RKO (cell line): Measurements from ENCODE around the gene ARL6IP1.
"Not testable (repeated sequence)": the region's sequence is repeated elsewhere in the genome, so short reads cannot be mapped to it uniquely, and the experiment has no call there.

ENCODE experiments used
- DNase-seq: peaks from one replicate; pipeline ENCODE4 v3.0.0-alpha.2; 2016; ENCODE audit warnings: low spot score

The ARL6IP1 gene

GRCh38 chr16:18759598-18760520 is 41.5 kb downstream of the ARL6IP1 start:
- peak; percentile 25 for DNase-seq

- not testable (repeated sequence) for DNase-seq
Observed at GRCh38 chr16:18757960-18758660, 43.2 kb downstream of the ARL6IP1 start.

- DNase-seq, result not testable (repeated sequence)
Observed at GRCh38 chr16:18756639-18757038, 44.7 kb downstream of the ARL6IP1 start.

DNA sequence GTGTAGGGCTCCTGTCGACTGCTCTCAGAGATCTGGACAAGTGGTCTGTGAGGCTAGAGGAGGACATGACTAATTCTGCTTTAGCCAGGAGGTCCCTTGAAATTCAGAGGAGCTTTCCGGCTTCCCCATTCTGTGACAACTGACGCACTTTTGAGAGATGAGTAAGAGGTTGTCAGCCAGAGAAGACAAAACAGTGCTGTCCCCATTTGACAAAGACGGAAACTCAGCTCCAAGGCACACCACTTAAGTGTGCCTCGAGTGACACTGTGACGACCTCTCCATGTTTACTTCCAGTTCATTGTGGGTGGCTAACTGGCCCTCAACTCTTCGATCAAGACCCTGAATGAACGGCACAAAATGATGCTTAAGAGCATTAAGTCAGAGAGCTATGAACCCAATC is 58.5 kb downstream of the ARL6IP1 start:
- DNase-seq, result not testable (repeated sequence)
